Posterior cingulate gyrus (tissue), 11 donors: ENCODE measurements around the gene TEDC1.

Source experiments
- DNase-seq, 10 donors: peaks; one replicate each; pipeline versions ENCODE4 v3.0.0 to v3.0.0-alpha.2; 2020 to 2021; ENCODE audit warnings: mixed read lengths in 3 of 10
- intact Hi-C: fragments of 100-400 bp; cut with DNase I; formaldehyde crosslinking; loops from one replicate; pipeline ENCODE4 v1.15.1; 2023

Gene TEDC1

GRCh38 chr14:105456736-105457617 lies 34.1 kb upstream of the TEDC1 start:
- no peak for DNase-seq
- intact Hi-C loops, result no loop called here

- intact Hi-C loops, result no loop called here
- DNase-seq, result no peak
Observed at GRCh38 chr14:105458010-105458409, 33.0 kb upstream of the TEDC1 start.

GRCh38 chr14:105458571-105458970 lies 32.5 kb upstream of the TEDC1 start:
- DNase-seq, result no peak
- intact Hi-C loops, result no loop called here

GRCh38 chr14:105460116-105460515 lies 30.9 kb upstream of the TEDC1 start:
- DNase-seq, result no peak
- intact Hi-C loops, result no loop called here

- DNase-seq, result no peak
- intact Hi-C loops, result no loop called here
Observed at GRCh38 chr14:105460616-105461015, 30.4 kb upstream of the TEDC1 start.

- intact Hi-C loops, result no loop called here
- DNase-seq, result no peak
Observed at GRCh38 chr14:105461903-105462302, 29.1 kb upstream of the TEDC1 start.

GRCh38 chr14:105464501-105464900 lies 26.5 kb upstream of the TEDC1 start:
- no peak for DNase-seq
- intact Hi-C loops, result no loop called here

- no peak for DNase-seq
- intact Hi-C loops, result no loop called here
Observed at GRCh38 chr14:105465209-105466031, 25.6 kb upstream of the TEDC1 start.

GRCh38 chr14:105466531-105467248 lies 24.4 kb upstream of the TEDC1 start:
- DNase-seq, result no peak

GRCh38 chr14:105467249-105467941 lies 23.7 kb upstream of the TEDC1 start:
- intact Hi-C loops, result no loop called here
- DNase-seq, result no peak

More at GRCh38 chr14:105466531-105467248, 24.4 kb upstream of the TEDC1 start:
- intact Hi-C loops, result no loop called here

GRCh38 chr14:105467942-105468471 lies 23.0 kb upstream of the TEDC1 start:
- intact Hi-C loops, result no loop called here

GRCh38 chr14:105468621-105469241 lies 22.3 kb upstream of the TEDC1 start:
- intact Hi-C loops, result no loop called here
- no peak for DNase-seq

More at GRCh38 chr14:105467942-105468471, 23.0 kb upstream of the TEDC1 start:
- DNase-seq, result no peak

GRCh38 chr14:105469456-105470349 lies 21.3 kb upstream of the TEDC1 start:
- intact Hi-C loops, result no loop called here
- no peak for DNase-seq

- DNase-seq, result no peak
- intact Hi-C loops, result no loop called here
Observed at GRCh38 chr14:105470350-105471296, 20.4 kb upstream of the TEDC1 start.

GRCh38 chr14:105471297-105471821 lies 19.7 kb upstream of the TEDC1 start:
- intact Hi-C loops, result no loop called here
- DNase-seq, result no peak

GRCh38 chr14:105471823-105472485 lies 19.1 kb upstream of the TEDC1 start:
- intact Hi-C loops, result no loop called here
- DNase-seq, result no peak
